HG03575 (cell line): ENCODE data around the gene PIK3R3.

Experiments used
- ATAC-seq: cut with Tn5 transposase; IDR thresholded peaks from one replicate; pipeline ENCODE4 v1.9.1; 2021; ENCODE audit not compliant: unreplicated experiment, insufficient number of reproducible peaks, low FRiP score; ENCODE audit errors: extremely low read depth

PIK3R3 gene

DNA sequence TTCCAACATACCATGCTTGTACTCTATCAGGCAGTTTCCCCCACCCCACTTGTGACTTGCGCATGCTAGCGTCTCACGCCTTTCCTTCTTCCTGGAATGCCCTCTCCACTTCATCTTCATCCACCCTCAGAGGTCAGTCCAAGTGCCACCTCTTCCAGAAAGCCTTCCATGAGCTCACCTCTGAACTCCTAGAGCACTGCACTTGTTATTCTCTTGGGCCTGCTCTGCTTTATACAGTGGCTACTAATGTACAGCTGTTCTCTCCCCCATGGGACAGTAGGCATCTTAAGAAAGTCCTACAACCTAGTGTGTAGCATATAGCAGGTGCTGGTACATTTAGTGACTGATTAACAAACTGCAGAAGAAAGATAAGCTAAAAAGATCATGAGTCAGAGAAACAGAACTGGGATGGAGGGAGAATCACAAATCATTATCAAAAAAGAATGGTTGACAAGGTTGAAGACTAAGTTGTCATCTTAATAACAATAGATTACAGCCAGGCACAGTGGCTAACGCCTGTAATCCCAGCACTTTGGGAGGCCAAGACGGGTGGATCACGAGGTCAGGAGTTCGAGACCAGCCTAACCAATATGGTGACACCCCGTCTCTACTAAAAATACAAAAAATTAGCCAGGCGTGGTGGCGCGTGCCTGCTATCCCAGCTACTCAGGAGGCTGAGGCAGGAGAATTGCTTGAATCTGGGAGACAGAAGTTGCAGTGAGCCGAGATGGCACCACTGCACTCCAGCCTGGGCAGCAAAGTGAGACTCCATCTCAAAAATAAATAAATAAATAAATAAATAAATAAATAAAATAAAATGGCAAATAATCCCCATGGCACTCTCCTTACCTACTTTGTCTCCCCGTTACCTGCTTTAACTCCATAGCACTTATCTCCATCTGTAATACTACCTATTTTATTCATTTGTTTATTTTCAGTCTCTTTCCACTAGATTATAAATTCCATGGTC is 26.2 kb upstream of the PIK3R3 start:
- ATAC-seq, result no peak

DNA sequence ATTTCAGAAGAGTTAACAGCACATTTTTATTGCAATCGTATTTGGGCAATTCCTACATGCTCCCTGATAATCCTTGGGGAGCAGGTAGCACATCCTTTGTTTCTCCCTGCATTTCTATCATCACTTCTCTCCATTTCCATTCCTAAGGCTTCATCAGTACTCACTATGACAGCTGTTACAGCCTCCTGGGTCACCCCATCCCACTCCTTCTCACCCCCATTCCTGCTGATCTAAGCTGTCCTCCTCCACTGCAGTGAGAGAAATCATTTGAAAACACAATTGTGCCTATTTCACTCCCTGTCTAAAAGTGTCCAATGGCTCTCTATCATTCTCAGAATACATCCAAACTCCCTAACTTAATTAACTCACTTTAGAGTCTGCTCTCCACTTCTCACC is 25.5 kb upstream of the PIK3R3 start:
- ATAC-seq, result no peak

DNA sequence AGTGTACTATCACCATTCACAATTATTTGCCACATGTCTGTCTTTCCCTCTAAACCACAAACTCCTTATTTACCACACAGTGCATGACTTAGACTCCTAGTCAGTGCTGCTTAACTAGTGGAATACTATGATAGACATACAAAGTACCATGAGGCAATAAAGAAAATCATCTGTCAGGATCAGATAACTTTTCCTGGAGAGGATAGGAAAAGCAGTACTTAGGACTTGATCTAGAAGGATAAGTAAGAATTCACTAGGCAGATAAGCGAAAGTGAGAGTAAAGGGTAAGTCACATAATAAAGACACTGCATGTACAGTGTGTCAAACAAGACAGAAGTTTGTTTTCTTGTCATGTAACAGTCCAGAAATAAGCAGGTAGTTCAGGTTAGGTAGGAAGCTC is 21.3 kb upstream of the PIK3R3 start:
- ATAC-seq, result no peak

DNA sequence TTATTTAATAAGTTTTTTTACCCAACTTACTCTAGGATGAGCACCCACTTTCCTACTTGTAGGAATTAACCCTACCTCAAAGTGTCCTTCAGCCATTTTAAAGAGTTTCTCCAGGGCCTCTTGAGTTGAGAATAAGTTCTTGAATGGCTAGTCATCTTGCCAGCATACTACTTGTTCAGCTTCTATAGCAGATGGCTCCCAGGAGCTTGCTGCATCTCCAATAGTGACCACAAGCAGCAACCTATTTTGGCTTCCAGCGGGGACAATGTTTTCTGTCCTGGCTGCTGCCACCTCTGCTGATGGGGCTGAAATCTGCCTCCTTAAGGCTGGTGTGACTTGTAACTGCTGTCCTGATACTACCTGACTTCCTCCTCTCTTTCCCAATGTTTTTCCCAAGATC is 20.8 kb upstream of the PIK3R3 start:
- no peak for ATAC-seq

DNA sequence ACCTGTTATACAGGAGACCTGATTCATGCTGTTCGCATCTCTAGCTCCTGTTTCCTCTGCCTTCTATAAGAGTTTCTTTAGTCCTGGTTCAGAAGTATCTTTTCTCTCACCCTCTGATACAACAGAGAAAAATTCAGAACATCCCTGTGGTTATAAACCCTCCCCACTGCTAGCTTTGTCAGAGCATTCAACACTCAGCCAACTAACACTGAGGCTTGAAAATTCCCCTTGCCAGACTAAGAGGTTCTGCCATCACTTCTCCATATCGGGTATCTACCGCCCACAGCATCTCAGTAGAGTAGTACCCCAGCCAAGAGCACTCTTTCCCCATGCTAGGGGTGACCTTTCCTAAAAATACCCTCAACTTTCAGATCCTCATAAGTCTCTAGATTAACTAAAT is 19.6 kb upstream of the PIK3R3 start:
- no peak for ATAC-seq

DNA sequence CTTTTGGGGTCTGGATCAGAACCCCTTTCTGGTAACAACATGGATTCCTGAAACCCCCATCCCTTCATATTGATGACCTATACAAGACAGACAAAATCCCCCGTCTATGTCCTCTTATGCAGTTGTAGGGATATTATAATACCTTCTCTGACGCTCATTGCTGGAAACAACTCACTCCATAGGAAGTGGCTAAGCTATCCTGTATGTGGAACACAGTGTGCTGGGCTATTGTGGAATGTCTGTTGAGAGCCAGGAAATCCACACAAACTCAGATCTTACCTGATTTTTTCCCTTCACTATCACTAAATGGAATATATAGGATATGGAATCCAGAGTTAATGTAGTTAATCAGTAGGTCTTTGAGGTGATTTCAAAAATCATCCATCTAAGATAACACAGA is 17.7 kb upstream of the PIK3R3 start:
- no peak for ATAC-seq

DNA sequence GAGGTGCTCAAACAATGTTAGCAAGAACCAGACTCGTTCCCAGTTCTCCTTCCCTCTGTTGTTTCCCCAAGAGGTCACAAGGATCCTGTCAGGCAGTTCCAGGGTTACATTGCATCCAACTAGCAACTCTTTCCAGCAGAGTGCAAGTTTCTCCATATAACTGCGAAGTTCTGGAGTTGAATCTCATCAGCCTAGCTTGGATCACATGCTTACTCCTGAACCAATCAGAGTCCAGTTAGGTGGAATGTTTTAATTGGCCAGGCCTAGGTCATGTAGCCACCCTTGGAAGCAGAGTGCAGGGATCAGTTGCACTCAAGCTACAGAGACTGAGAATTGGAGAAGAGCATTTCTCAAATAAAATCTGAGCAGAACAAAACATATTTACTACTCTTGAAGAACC is 15.9 kb upstream of the PIK3R3 start:
- no peak for ATAC-seq

DNA sequence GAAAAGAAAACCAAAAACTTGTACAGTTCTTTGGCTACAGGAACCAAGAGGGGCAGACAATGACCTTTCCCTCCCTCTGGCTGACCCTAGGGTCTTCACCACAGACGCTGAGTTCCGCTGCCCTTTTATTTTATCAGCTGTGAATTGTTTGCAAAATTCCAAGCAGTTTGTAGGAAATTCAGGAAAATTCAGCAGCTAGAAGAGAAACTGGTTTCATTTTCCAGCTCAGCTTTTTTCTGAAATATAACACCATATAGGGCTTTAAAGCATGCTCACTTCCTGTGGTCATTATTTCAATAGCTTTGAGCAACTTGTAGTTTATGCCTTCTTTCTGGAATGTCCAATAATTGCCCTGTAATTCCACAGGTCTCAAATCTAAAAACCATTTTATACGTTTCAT is 5.5 kb upstream of the PIK3R3 start:
- ATAC-seq, result no peak

DNA sequence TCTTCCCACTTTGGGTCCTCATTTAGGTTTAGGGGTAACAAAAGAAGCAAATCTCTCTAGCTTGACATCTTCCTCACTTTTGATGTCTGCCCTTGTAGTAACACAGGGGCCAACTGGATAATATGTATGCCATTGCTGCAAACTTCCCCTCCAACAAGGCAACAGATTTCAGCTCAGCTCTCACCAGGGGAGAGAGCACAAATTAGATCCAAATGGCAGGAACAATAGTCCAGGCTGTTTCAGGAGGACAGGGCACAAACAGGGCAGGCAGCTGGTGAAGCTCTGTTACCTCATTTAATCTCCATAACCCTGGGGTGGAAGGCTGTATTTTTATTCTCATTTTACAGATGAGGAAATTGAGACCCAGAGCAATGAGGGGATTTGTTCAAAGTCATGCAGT is 4.3 kb upstream of the PIK3R3 start:
- ATAC-seq, result no peak

DNA sequence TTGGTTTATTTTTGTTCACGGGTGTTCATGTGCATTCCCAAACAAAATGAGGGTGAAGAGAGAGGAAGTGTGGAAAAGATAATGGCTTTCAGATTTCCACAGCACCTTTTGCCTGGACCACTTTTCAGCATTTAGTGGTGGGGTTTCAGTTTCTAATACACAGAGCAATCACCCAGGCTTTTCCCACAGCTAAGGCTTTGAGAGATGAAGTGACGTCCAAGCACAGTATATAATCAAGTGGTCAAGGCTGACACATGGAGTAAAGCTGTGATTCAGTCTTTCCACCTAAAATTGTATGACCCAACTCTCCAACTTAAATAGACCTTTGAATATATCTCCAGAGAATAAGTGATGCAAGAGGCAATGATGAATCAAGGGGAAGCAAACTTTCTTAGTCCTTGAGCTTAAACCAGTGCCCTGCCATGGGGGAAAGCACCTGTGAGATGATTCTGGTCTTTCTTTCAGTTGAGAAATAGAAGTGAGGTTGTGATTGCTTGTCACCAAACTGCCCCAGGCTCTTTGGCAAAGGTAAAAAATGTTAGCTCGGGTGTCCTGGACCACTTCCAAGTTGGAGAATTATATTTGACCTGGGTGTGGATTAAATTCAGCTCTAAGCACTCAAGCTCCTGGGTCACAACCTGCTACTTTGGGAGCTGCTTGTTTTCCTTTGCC is 2.4 kb upstream of the PIK3R3 start:
- no peak for ATAC-seq

DNA sequence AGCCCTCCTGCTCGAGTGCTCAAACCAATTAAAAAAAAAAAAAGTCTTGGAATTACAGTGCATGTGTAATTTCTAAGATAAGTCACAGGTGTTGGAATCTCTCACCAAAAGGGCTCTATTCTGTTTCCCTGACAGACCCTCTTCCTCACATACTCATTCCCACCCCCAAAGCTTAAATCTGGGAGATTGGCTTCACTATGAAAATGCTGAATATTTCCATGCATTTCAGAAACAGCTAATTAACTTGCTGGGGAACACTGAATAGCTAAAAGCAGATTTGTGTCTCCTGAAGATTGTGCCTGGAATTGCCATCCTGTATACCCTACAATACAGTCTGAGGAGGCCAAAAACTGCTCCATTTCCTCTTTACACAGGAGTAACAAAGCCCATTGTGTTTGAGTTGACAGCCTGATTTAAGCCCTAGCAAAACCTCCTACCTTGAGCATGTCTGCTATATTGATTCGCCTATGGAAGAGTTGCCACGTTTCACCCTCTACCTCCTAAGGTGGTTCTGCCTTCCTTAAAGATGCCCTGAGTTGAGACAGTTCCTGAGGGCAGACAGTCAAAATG is 1.4 kb upstream of the PIK3R3 start:
- no peak for ATAC-seq

DNA sequence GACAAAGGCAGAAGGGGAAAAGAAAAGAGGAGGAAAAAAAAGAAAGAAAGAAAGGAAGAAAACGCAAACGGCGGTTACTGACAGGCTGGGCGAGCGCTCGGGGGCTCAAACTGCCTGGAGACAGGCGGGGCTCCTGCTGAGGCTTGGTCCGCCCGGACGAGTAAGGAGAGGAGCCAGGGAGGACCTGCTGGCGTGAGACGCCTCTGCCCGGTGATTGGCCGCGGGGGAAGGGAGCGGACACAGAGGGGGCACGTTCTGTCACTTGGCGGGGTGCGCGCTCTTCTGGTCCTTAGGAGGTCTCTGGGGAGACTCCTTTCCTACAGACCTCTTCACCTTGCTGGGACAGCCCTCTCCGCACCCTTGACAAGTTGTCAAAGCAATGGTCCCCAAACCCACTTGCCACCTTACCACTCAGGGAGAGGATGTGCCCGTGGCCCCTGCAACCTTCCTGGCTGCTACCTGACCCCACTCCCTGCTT is 791 bp upstream of the PIK3R3 start:
- ATAC-seq, result peak; percentile 15

DNA sequence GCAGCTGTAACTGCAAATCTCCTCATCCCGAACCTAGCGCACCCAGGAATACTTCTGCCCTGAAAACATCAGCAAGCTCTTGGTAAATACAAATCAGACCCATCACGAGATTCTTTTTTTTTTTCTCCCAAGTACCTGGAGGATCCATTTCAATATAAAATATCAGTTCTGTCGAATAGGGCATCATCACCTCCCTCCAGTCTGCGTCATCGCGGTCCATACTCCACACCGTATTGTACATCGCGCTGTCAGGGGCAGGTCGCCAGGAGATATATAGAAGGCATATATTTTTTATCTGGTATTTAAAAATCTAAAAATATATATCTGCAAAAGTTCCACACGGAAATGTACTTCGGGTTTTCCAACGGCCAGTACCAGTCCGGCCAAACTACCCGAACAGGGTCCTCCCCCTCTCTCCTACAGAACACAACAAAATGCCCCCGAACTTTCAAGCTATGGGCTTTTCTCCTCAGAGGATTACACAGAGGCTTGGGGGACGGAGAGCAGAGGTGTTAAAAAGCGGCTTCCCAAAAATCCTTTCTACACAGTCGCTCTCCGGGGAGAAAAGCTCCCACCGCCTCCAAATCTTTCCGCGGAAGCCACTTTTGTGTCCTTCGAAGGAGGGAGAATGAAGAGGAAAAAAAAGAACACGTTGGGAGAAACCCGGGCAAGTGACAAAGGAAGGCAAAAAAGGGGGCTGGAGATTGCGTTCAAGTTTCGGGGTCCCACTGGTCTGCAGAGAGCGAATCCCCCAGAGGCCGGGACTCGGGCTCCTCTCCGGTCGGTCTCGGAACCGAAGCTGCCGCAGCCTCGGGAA is 509 bp downstream of the PIK3R3 start:
- ATAC-seq, result no peak

DNA sequence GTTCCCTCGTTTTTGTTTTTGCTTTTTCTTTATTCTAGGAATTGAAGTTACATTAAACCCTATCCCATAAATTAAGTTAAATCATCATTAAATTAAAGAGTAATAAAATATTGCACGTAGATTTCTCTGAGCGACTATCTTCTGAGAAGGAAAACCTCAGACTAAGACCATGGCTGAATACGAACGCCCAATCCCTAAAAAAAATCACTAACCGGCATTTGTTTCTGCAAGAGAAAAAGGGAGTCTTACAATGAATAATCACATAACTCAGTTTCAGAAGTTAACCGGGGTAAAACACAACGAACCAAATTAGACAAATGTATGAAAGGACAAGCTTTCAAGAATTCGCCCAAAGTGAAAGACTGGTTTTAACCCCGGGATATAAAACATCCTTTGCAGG is 1.3 kb downstream of the PIK3R3 start:
- no peak for ATAC-seq

DNA sequence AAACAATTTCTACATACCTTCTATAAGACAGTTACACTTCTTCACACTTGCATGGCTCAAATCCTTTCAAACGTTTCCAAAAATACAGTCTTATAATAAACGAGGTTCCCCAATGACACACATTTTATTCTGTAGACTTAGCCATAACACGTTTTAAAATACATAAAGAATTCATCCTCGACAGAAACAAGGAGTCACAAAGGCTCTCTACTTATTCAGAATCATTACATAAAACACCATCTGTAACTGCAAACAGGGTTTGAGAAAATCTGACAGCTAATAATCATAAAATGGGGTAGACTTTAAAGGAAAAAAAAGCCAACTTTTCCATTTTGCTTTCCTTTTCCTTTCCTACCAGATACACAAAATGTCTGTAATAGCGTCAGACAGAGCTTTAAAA is 1.8 kb downstream of the PIK3R3 start:
- no peak for ATAC-seq

DNA sequence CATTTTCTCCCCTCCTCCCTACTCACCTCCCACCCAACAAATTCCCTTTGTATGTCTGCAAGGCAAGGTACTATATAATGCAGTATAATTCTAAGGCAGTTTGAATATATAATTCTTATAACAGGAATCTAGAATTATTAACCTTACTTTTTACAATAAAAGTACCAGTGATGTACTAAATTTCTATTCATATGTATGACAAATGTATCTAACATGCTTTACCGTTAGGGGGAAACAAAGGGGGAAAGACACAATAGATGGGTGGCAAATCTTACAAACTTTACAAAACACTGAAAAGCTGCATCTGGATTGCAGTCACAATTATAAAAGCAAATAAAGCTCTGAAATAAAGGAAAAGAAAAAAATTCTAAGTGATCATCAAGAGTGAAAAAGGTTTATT is 2.3 kb downstream of the PIK3R3 start:
- ATAC-seq, result no peak

DNA sequence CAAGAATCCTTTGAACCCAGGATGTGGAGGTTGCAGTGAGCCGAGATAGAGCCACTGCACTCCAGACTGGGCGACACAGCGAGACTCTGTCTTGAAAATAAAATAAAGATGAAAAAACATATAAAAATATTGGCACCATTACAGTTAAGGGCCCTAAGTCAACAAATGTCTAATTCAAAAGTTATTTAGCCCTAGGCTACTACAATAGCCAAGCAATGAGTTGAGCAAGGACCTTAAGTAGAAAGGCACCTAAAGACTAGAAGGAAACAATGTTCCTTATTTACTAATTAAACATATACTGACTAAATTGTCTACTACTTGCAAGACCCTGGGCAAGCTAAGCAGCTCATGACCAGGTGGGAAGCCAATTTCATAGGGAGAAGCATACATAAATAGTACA is 4.1 kb downstream of the PIK3R3 start:
- ATAC-seq, result no peak

DNA sequence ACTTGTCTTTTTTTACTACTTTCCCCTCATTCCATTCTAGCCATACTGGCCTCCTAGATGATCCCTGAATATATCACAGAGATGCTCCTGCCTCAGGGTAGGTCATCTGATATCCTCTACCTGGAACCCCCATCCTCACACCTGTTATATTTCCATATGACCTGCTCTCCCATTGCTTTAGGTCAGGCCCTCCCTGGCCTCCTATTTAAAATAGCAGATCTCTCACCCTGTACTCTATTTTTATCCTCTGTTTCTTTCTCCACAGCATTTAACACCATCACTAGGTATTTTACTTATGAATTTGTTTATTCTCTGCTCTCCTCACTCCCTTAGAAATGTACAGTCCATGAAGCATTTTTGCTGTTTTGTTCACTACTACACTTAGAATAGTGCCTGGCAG is 13.6 kb downstream of the PIK3R3 start:
- no peak for ATAC-seq

DNA sequence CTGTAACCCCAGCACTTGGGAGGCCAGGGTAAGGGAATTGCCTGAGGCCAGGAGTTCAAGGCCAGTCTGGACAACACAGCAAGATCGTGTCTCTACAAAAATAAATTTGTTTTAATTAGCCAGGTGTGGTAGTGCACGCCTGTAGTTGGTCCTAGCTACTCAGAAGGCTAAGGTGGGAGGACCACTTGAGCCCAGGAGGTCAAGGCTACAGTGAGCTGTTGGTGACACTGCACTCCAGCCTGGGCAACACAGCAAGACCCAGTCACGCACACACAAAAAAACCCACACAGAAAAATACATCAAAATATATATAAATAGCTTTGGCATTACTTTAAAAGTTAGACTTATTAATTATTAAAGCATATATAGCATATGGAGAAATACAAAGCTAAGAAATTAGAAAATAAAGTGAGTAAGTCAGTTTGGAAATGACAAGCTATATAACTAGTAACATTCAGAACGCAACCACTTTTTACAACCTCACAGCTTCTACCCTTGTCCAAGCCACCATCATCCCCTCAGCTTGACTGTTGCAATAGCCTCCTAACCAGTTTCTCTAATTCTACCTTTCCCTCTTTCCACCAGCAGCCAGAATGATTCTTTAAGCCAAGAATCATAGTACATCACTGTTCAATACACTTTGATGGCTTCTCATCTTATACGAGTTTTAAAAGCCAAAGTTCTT is 14.5 kb downstream of the PIK3R3 start:
- ATAC-seq, result no peak
